ENCODE data around the gene PHOX2B.
"Not testable (repeated sequence)": the region's sequence is repeated elsewhere in the genome, so short reads cannot be mapped to it uniquely, and the experiment has no call there.

The PHOX2B gene

GRCh38 chr4:41713768-41714167 lies 34.8 kb downstream of the PHOX2B start:
- no peak for DNase-seq (ENCODE audit: low read depth in 1 of 2, low spot score in 1 of 2)

- no peak for DNase-seq (ENCODE audit: low read depth in 1 of 2, low spot score in 1 of 2)
Measured at GRCh38 chr4:41712425-41712824, 36.1 kb downstream of the PHOX2B start.

GRCh38 chr4:41711654-41712053 lies 36.9 kb downstream of the PHOX2B start:
- DNase-seq (ENCODE audit: low read depth in 1 of 2, low spot score in 1 of 2), result not testable (repeated sequence)

- no peak for DNase-seq (ENCODE audit: low read depth in 1 of 2, low spot score in 1 of 2)
Measured at GRCh38 chr4:41709844-41710481, 38.6 kb downstream of the PHOX2B start.

GRCh38 chr4:41703785-41704184 lies 44.7 kb downstream of the PHOX2B start:
- DNase-seq (ENCODE audit: low read depth in 1 of 2, low spot score in 1 of 2), result no peak

- DNase-seq (ENCODE audit: low read depth in 1 of 2, low spot score in 1 of 2), result no peak
Measured at GRCh38 chr4:41702770-41703169, 45.8 kb downstream of the PHOX2B start.

GRCh38 chr4:41701983-41702382 lies 46.5 kb downstream of the PHOX2B start:
- no peak for DNase-seq (ENCODE audit: low read depth in 1 of 2, low spot score in 1 of 2)

GRCh38 chr4:41696763-41697162 lies 51.8 kb downstream of the PHOX2B start:
- no peak for DNase-seq (ENCODE audit: low read depth in 1 of 2, low spot score in 1 of 2)

GRCh38 chr4:41696131-41696530 lies 52.4 kb downstream of the PHOX2B start:
- no peak for DNase-seq (ENCODE audit: low read depth in 1 of 2, low spot score in 1 of 2)
